ENCODE results near the gene SLC12A5.
"Not testable (repeated sequence)": the region's sequence is repeated elsewhere in the genome, so short reads cannot be mapped to it uniquely, and the experiment has no call there.

The SLC12A5 gene

DNA sequence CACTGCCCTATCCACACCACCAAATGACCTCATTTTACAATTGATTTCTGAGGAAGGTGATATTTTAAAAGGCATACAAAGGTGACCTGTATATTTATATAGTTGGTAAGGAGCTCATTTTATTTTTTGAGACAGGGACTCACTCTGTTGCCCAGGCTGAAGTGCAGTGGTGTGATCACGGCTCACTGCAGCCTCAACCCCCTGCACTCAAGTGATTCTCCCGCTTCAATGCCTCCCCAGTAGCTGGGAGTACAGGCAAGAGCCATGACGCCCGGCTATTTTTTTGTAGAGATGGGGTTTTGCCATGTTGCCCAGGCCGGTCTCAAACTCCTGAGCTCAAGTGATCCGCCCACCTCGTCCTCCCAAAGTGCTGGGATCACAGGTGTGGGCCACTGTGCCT is 47.8 kb downstream of the SLC12A5 start:
- DNase-seq, result no peak

DNA sequence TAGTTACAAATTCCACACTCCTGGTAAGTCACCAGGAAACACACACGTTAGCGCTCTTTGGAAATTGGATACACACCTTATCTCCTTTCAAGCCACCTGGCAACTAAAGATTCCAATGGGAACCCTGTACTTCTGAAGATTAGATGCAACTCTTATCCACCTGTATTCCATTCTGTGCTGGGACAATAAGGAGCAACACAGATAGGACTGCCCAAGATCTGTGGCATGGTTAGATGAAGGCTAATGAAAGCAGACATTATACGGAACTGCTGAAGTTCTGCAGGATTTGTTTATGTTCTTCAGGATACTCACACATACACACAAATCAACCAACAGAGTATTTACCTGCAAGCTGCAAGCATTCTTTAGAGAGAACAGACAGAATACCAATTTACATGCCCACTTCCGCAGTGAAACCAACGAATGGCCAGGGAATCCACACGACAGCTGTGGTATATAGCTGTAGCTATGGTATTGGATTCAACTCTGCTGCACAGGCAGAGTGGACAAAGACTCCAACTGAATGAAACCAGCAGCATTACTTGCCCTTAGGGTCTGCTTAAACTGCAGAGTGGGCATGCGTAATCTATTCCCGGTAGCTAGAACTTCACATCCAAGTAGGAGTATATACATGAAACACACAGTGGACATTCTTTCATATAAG is 48.8 kb downstream of the SLC12A5 start:
- DNase-seq, result no peak

DNA sequence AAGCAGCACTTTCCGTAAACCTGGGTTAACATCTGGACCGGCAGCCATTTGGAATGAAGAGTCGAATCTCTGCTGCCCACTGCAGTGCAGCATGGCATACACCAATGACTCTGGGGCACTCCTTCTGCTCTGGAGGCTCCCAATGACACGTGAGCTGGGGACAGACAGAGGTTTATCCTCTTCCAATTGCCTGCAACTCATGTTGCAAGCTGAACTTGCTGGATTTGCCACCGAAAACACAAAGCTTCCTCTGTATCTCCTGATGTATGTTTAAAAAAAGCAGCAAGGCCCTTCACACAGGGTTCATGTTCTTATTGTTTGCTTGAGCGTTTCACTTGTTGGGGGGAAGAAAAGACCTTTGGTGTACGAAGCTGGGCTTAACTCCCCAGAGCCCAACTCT is 49.9 kb downstream of the SLC12A5 start:
- peak in 9 of 51 donors; percentile 11 to 30 (median 21) for DNase-seq

DNA sequence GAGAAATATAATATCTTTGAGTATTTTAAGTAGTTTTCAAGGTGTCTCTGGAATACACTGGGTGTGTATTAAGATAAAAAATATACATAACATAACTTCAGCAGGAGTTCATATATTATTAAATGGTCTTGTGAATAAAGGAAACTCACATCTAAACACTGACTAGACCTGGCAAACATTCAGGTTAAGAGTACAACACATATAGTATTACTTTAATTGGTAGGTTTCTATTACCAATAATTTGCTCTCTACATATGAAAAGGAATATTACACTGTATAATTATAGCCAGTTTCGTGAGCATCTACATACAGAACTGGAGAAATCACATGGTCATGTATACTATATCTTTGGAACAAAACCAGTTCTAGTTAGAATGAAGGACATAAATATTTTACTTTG is 52.1 kb downstream of the SLC12A5 start:
- DNase-seq, result no peak

DNA sequence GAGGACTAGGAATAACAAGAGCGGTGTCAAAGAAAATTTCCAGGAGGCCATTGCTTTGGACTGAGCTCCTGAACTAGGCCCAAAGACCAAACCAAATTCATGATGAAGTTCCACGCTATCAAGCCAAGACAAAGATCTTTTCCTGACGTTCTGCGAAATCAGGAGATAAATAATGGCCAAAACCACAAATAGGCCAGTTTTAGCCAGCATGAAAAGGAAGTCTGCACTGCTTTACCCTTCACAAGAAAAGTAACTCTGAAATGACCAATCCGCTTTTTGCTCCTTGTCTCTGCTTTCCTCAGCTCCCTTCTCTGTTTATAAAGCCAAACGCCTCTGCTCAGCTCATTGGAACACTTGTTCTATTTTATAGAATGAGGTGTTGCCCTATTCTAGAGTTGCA is 54.1 kb downstream of the SLC12A5 start:
- no peak for DNase-seq

DNA sequence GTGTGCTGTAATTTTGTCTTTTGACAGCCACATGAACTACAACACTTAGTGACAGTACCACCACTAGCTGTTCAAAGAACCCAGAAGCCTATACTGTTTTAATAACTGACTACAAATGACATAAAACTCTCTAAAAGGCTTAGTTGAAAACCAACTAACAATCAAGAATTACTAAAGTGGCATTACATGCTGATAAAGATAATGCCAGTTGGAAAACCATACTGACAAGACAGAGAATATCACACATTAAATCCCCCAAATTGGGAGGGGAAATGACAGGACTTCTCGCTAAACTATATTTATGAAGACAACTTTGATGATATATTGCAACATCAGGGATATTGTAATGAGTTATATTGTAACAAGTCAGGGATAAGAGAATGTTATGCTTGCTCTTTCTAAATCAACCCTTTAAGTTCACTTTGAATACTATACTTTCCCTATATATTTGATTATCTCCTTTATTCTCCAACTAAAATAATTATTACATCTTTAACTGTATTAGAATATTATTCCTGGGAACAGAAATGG is 54.6 kb downstream of the SLC12A5 start:
- DNase-seq, result no peak

DNA sequence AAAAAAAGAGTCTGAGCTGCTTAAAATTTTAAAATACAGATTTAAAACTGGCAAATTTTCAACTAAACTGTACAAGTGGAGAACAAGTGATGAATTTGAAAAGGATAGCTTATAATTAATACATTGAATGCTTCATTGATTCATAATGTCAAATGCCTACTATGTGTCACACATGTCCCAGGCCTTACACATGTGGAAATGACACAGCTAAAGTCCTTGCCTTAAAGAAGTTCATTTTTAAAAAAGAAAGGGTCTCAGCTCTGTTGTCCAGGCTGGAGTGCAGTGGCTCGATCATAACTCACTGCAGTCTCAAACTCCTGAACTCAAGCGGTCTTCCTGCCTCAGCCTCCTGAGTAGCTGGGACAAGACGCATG is 55.8 kb downstream of the SLC12A5 start:
- no peak for DNase-seq

DNA sequence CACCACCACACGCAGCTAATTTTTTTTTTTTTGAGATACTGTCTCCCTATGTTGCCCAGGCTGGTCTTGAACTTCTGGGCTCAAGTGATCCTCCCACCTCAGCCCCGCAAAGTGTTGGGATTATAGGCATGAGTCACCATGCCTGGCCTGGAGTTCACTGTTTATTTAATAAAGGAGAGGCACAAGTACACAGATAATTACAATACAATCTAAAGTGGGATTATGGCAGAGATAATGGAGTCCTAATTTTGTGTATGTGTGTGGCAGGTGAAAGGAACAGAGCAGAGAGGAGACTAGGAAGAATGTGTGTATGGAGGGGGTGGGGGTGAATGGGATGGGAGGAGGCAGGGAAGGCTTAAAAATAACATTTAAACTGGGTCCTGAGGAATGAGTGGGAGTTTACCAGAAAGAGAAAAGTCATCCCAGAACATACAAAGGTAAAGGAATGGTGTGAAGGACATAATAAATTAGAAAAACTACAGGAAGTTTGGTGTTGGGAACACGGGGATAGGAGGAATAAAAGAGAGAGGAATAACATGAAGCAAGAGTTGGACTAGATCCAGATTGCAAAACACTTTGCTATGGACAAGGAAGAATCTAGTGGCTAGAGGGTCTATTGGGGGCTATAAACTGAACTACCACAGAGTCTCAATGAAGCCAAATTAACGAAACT is 56.3 kb downstream of the SLC12A5 start:
- no peak for DNase-seq

DNA sequence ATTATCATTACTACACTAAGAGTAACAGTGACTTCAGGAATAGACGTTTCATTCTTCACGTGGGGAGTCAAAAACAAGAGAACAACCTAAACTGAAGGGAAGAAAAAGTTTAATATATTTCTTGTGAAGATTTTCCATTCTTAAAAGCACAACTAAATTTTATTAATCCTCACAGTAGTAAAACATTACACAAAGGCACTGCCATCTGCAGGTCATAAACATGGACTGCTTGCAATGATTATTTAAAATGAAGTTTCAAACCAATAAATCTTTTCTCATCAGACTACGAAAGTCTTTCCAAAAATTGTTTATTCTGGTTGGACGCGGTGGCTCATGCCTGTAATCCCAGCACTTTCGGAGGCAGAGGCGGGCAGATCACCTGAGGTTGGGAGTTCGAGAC is 58.1 kb downstream of the SLC12A5 start:
- peak in 1 of 51 donors; percentile 10 for DNase-seq

DNA sequence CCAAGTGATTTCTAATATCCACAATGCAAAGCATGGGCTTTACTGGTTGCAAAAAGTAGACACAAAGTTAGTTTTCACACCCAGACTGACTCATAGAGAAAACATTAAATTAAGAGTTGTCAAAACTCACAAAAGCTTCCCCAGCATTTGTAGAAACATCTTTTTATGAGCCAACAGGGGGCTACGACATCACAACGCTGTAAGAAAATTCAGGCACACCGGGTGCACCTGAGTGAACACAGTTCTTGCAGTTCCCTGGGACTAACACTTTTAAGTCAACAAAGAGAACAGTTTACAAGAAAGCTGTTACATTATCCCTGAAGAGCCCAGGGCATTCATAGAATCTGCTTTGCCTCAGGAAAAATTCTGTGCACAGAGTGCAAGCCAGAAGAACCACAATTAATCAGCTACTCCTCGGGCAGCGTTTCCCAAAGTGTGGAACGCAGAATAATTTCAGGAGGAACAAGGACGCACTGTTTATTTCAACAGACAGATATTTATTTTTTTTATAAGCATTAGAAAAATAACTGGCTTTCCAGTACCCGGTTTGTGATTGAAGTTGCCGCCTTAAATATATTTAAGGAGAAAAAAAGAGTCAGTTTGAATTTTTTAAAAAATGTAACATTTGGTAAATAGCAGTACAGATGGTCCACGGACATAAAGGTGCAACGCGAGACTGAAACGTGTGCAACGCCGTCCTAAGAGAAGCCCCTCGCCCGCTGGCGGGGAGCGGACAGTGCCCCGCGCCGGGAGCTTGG is 59.6 kb downstream of the SLC12A5 start:
- peak in 1 of 51 donors; percentile 46 for DNase-seq

DNA sequence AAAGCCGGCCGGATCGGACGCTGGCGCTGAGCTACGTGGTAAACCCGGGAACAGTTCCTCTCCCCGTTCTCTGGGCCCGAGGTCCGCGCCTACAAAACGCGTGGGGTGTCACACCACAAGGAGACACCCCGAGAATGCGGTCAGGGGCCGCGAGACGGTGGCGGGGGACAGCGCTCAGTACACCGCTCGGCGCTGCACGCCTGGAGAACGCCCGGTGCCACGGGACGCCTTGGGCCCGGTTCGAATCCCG is 60.1 kb downstream of the SLC12A5 start:
- peak in 7 of 51 donors; percentile 50 to 80 (median 69) for DNase-seq

DNA sequence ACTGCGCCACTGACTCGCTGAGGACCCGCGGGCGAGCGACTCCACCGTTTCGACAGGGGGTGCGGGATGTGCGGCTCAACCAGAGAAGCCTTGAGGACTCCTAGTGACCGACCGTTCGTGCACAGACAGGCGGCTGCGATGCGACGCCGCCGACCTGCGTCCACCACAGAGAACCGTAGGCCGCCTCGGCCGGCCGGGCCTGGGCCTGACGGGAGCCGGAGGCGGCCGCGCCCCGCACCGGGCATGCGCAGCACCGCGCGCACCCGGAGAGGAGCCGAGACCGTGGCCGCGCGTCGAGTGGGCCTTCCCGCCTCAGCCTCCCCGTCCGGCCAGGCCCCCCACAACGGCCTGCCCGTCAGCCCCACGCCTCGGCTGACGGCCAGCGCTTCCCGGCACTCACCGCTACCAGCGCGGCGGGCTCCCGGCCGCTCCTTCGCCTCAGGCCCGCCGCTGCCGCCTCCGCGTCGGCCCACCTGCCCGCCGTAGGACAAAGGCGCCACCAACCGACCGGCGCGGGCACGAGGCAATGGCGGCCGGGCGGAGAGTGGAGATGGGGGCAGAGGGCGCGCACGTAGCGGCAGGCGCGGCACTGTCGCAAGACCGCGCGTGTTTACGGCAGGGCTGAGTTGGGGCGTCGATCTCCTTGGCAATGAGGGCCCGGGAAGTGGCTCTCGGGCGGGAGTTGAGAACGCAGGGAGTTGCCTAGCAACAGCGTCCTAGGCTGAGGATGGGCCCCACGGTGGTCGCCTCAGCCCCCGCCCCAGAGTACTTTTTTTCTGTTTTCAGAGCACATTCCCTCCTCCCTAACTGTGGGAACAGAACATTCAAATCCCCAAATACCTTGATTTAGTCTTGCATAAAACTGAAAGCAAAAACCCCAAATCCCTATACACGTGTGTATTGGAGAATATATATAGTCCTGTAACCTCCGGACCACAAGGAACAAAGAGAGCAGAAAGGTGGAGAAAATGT is 60.7 kb downstream of the SLC12A5 start, which contains the start of gene NCOA5:
TSS of gene NCOA5 (minus strand) at position 546 of the 972 bp plus-strand sequence. CDS start 10,538 bp downstream, outside the sequence.
- peak; percentile 60 to 97 (median 94) for DNase-seq

DNA sequence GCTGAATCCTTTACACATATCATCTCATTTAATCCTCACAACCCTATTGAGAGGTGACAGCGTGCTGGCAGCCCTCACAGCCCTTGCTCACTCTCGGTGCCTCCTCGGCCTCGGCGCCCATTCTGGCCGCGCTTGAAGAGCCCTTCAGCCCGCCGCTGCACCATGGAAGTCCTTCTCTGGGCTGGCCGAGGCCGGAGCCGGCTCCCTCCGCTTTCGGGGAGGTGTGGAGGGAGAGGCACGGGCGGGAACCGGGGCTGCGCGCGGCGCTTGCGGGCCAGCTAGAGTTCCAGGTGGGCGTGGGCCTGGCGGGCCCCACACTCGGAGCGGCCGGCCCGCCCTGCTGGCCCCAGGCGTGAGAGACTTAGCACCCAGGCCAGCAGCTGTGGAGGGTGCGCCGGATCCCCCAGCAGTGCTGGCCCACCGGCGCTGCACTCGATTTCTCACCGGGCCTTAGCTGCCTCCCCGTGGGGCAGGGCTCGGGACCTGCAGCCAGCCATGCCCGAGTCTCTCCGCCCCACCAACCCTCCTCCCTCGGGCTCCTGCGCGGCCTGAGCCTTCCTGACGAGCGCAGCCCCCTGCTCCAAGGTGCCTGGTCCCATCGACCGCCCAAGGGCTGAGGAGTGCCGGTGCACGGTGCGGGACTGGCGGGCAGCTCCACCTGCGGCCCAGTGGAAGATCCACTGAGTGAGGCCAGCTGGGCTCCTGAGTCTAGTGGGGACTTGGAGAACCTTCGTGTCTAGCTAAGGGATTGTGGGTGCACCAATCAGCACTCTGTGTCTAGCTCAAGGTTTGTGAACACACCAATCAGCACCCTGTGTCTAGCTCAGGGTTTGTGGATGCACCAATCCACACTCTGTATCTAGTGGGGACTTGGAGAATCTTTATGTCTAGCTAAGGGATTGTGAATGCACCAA is 62.9 kb downstream of the SLC12A5 start:
- DNase-seq, result not testable (repeated sequence)

DNA sequence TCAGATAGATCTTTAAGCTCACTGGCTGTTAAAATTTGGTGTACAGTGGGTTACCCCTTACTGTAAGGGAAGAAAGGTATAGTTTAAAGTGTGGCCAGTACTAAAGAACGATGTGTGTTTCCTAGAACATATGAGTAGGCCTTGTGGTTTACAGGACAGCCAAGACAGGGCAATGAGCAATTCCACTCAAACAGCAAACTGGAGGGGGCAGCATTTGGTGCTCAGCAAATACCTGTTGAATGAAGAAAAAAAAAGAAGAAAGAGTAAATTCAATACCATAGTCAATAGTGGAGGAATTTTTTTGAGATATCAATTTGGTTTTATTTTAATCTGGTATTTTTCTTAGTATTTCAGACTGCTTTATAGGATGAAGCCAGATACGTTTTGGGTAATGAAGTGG is 64.5 kb downstream of the SLC12A5 start:
- no peak for DNase-seq

DNA sequence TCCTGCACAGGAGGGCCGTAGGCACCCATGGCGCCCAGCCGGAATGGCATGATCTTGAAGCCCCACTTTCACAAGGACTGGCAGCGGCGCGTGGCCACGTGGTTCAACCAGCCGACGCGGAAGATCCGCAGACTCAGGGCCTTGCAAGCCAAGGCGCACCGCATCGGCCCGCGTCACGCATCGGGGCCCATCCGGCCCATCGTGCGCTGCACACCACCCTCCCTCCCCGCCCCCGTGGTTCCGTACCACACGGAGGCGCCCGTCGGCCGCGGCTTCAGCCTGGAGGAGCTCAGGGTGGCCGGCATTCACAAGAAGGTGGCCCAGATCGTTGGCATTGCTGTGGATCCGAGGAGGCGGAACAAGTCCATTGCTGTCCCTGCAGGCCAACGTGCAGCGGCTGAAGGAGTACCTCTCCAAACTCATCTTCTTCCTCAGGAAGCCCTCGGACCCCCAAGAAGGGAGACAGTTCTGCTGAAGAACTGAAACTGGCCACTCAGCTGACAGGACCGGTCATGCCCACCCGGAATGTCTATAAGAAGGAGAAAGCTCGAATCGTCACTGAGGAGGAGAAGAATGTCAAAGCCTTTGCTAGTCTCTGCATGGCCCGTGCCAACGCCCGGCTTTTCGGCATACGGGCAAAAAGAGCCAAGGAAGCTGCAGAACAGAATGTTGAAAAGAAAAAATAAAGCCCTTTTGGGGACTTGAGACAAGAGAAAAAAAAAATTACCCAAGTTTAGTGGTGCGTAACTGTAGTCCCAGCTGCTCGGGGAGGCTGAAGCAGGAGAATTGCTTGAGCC is 70.7 kb downstream of the SLC12A5 start:
- peak in 12 of 51 donors; percentile 9 to 36 (median 23) for DNase-seq

DNA sequence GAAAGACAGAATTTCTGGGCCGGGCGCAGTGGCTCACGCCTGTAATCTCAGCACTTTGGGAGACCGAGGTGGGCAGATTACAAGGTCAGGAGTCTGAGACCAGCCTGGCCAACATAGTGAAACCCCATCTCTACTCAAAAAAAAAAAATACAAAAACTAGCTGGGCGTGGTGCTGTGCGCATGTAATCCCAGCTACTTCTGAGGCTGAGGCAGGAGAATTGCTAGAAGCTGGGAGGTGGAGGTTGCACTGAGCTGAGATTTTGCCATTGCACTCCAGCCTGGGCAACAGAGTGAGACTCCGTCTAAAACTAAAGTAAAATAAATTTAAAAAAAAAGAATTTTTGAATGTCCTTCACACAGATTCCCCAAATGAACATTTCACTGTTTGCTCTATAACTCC is 71.4 kb downstream of the SLC12A5 start:
- DNase-seq, result not testable (repeated sequence)

DNA sequence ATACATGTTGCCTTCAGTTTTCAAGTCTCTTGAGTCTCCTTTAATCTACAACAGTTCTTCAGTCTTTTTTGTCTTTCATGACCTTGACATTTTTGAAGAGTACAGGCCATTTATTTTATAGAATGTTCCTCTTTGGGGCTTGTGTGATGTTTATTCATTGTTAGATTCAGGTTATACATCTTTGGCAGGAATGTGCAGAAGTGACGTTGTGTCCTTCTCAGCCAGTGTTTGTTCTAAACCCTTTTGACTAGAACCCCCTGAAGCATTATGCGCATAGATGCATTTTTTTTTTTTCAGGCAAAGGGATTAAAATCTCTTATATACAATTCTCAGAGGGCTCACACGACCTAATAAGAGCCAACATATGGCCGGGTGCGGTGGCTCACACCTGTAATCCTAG is 72.0 kb downstream of the SLC12A5 start:
- no peak for DNase-seq

DNA sequence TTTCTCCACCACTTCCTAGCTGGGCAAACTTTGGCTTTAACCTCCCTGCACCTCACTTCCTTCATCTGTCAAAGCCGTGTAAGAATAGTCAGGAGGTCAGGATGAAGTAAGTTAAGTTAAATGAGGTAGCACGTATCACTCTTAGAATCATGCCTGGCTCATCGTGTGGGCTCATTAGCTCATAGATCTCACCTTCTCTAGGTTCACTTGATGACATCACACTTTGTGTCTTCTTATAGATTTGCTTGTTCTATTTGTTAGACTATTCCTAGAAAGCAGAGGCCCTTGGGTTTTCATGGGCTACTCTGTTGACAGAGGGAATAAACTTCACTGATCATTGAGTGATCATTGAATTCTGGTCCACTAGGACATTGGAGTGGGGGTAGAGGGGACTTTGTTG is 72.9 kb downstream of the SLC12A5 start:
- DNase-seq, result no peak

DNA sequence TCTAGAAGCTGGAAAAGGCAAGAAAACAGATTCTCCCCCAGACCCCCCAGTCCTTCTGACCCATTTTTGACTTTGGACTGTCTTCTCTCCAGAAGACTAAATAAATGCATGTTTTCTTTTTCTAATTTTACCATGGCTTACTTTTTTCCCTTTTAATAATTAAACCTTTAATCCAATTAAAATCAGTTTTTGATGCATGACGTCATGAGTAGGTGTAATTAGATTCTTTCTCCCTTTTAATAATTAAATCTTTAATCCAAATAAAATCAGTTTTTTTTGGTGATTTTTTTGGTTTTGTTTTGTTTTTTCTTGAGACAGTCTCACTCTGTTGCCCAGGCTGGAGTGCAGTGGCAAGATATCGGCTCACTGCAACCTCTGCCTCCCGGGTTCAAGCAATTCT is 73.9 kb downstream of the SLC12A5 start:
- DNase-seq, result no peak

Measured in hypothalamus (tissue), 51 donors.